HepG2 (cell line): Measurements from ENCODE around the gene WHAMM. TPM values are rescaled to one million over a fixed set of nuclear protein-coding genes. Genes with fewer than 3 reads are reported as not detected.

ENCODE experiments used
- ETV5 ChIP-seq: IDR thresholded peaks from 2 replicates; pipeline ENCODE4 v1.6.1; 2018; ENCODE audit warnings: missing biosample characterization, missing genetic modification reagents, inconsistent platforms, borderline replicate concordance
- HMG20A ChIP-seq: IDR thresholded peaks from 2 replicates; pipeline ENCODE4 v1.6.1; 2016; ENCODE audit warnings: borderline replicate concordance
- NFRKB ChIP-seq: fragments of 450-650 bp; IDR thresholded peaks from 2 replicates; pipeline ENCODE4 v1.6.1; 2017
- RAD51 ChIP-seq: fragments of 450-650 bp; IDR thresholded peaks from 2 replicates; pipeline ENCODE4 v1.6.1; 2016; ENCODE audit warnings: borderline replicate concordance
- RNF2 ChIP-seq: fragments of 450-650 bp; conservative IDR thresholded peaks from 2 replicates; pipeline ENCODE4 v1.6.1; 2016; ENCODE audit warnings: low read depth
- RXRB ChIP-seq: IDR thresholded peaks from 2 replicates; pipeline ENCODE4 v1.6.1; 2016; ENCODE audit warnings: borderline replicate concordance, missing genetic modification reagents, missing compliant biosample characterization
- SIN3A ChIP-seq: IDR thresholded peaks from 2 replicates; pipeline ENCODE4 v1.6.1; 2011; ENCODE audit warnings: low read depth, mild to moderate bottlenecking, control low read depth, low read length, borderline replicate concordance
- SP4 ChIP-seq: sonication (generic); formaldehyde crosslinking; IDR thresholded peaks from 2 replicates; pipeline ENCODE4 v1.8.1; 2023; ENCODE audit warnings: mild to moderate bottlenecking, missing genetic modification reagents
- XRCC5 ChIP-seq: fragments of 200-400 bp; formaldehyde crosslinking; optimal IDR thresholded peaks from 2 replicates; pipeline ENCODE3; 2017; ENCODE audit warnings: mild to moderate bottlenecking, low read length
- ZBTB10 ChIP-seq: sonication (generic); formaldehyde crosslinking; IDR thresholded peaks from 2 replicates; pipeline ENCODE4 v1.4.0; 2020; ENCODE audit warnings: missing genetic modification reagents, borderline replicate concordance
- ZFX ChIP-seq: sonication (generic); formaldehyde crosslinking; IDR thresholded peaks from 2 replicates; pipeline ENCODE4 v1.4.0; 2020; ENCODE audit warnings: mild to moderate bottlenecking, low read depth, missing genetic modification reagents, moderate library complexity
- ZMYM4 ChIP-seq: sonication (generic); formaldehyde crosslinking; IDR thresholded peaks from 2 replicates; pipeline ENCODE4 v1.8.1; 2023; ENCODE audit warnings: mild to moderate bottlenecking, missing genetic modification reagents
- polyA plus RNA-seq, 8 experiments: library from polyadenylated mRNA; depleted of rRNA in 3 of 8; stranded (reverse) in 7 of 8; unstranded in 1 of 8; fragments of >200 nt; fragmentation: Illumina TruSeq in 4 of 8; extraction: Trizol in 4 of 8; gene quantifications; 2 replicates each; pipeline versions ENCODE4 v1.2.1 to v1.2.3, GENCODE V29; 2011 to 2016; ENCODE audit warnings: low read depth in 4 of 8, missing spikeins in 1 of 8, mixed read lengths in 1 of 8; ENCODE audit not compliant: insufficient read depth in 1 of 8
- total RNA-seq, 5 experiments: library from RNA; depleted of rRNA; stranded (reverse); fragments of >200 nt; fragmentation: Illumina TruSeq; extraction: Trizol; gene quantifications; 2 replicates each; pipeline ENCODE4 v1.2.3, GENCODE V29; 2016; ENCODE audit warnings: low read depth in 1 of 5
- TF ChIP-seq, protein P1 (sequence below): sonication (generic); formaldehyde crosslinking; IDR thresholded peaks from 2 replicates; pipeline ENCODE4 v1.4.0; 2020; ENCODE audit warnings: missing genetic modification reagents, borderline replicate concordance
- TF ChIP-seq, protein P2 (sequence below): sonication (generic); formaldehyde crosslinking; IDR thresholded peaks from 2 replicates; pipeline ENCODE4 v1.4.0; 2020; ENCODE audit warnings: missing genetic modification reagents, borderline replicate concordance
- TF ChIP-seq, protein P3 (sequence below): IDR thresholded peaks from 2 replicates; pipeline ENCODE4 v1.6.1; 2016; ENCODE audit warnings: mild to moderate bottlenecking

The WHAMM gene
- total and polyA plus RNA-seq, 2 of the 13 experiments (the other 11 are each of a cell fraction or from before 2014, with no cell fraction given) = 2.9 to 3.0 TPM

- TF ChIP-seq, protein P1, sequence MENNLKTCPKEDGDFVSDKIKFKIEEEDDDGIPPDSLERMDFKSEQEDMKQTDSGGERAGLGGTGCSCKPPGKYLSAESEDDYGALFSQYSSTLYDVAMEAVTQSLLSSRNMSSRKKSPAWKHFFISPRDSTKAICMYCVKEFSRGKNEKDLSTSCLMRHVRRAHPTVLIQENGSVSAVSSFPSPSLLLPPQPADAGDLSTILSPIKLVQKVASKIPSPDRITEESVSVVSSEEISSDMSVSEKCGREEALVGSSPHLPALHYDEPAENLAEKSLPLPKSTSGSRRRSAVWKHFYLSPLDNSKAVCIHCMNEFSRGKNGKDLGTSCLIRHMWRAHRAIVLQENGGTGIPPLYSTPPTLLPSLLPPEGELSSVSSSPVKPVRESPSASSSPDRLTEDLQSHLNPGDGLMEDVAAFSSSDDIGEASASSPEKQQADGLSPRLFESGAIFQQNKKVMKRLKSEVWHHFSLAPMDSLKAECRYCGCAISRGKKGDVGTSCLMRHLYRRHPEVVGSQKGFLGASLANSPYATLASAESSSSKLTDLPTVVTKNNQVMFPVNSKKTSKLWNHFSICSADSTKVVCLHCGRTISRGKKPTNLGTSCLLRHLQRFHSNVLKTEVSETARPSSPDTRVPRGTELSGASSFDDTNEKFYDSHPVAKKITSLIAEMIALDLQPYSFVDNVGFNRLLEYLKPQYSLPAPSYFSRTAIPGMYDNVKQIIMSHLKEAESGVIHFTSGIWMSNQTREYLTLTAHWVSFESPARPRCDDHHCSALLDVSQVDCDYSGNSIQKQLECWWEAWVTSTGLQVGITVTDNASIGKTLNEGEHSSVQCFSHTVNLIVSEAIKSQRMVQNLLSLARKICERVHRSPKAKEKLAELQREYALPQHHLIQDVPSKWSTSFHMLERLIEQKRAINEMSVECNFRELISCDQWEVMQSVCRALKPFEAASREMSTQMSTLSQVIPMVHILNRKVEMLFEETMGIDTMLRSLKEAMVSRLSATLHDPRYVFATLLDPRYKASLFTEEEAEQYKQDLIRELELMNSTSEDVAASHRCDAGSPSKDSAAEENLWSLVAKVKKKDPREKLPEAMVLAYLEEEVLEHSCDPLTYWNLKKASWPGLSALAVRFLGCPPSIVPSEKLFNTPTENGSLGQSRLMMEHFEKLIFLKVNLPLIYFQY (CRISPR knock-in tag) = no peak
- TF ChIP-seq ETV5 (CRISPR knock-in tag) (peak; percentile 58; the same call in 1 of the 2 replicates), SP4 (CRISPR knock-in tag) (peak; percentile 38; the same call in 1 of the 2 replicates), RAD51 (no peak), ZMYM4 (no peak), XRCC5 (peak; percentile 54), ZBTB10 (CRISPR knock-in tag) (no peak), RNF2 (no peak), ZFX (CRISPR knock-in tag) (peak; percentile 20; the same call in 1 of the 2 replicates), HMG20A (no peak), NFRKB (no peak), RXRB (0 out of 2 replicates have a peak, but pooled peaks have one; percentile 14), SIN3A (no peak)
- TF ChIP-seq, protein P2, sequence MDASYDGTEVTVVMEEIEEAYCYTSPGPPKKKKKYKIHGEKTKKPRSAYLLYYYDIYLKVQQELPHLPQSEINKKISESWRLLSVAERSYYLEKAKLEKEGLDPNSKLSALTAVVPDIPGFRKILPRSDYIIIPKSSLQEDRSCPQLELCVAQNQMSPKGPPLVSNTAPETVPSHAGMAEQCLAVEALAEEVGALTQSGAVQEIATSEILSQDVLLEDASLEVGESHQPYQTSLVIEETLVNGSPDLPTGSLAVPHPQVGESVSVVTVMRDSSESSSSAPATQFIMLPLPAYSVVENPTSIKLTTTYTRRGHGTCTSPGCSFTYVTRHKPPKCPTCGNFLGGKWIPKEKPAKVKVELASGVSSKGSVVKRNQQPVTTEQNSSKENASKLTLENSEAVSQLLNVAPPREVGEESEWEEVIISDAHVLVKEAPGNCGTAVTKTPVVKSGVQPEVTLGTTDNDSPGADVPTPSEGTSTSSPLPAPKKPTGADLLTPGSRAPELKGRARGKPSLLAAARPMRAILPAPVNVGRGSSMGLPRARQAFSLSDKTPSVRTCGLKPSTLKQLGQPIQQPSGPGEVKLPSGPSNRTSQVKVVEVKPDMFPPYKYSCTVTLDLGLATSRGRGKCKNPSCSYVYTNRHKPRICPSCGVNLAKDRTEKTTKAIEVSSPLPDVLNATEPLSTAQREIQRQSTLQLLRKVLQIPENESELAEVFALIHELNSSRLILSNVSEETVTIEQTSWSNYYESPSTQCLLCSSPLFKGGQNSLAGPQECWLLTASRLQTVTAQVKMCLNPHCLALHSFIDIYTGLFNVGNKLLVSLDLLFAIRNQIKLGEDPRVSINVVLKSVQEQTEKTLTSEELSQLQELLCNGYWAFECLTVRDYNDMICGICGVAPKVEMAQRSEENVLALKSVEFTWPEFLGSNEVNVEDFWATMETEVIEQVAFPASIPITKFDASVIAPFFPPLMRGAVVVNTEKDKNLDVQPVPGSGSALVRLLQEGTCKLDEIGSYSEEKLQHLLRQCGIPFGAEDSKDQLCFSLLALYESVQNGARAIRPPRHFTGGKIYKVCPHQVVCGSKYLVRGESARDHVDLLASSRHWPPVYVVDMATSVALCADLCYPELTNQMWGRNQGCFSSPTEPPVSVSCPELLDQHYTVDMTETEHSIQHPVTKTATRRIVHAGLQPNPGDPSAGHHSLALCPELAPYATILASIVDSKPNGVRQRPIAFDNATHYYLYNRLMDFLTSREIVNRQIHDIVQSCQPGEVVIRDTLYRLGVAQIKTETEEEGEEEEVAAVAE = 0 out of 2 replicates have a peak, but pooled peaks have one; percentile 40
- TF ChIP-seq, protein P3, sequence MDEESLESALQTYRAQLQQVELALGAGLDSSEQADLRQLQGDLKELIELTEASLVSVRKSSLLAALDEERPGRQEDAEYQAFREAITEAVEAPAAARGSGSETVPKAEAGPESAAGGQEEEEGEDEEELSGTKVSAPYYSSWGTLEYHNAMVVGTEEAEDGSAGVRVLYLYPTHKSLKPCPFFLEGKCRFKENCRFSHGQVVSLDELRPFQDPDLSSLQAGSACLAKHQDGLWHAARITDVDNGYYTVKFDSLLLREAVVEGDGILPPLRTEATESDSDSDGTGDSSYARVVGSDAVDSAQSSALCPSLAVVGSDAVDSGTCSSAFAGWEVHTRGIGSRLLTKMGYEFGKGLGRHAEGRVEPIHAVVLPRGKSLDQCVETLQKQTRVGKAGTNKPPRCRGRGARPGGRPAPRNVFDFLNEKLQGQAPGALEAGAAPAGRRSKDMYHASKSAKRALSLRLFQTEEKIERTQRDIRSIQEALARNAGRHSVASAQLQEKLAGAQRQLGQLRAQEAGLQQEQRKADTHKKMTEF (CRISPR knock-in tag) = 0 out of 2 replicates have a peak, but pooled peaks have one; percentile 28
These were observed 40.4 kb downstream of the WHAMM start (continued) for GRCh38 chr15:82849556-82850512.
